22Rv1 (cell line): ENCODE results near the gene TMEM62.

Experiments used
- ZFX ChIP-seq: fragments of 450-650 bp; IDR thresholded peaks from 2 replicates; pipeline ENCODE4 v1.6.1; 2017; ENCODE audit warnings: antibody characterized with exemption, borderline replicate concordance
- TF ChIP-seq, protein P1 (sequence below): fragments of 450-650 bp; IDR thresholded peaks from 2 replicates; pipeline ENCODE4 v1.5.1; 2017; ENCODE audit warnings: mild to moderate bottlenecking

DNA sequence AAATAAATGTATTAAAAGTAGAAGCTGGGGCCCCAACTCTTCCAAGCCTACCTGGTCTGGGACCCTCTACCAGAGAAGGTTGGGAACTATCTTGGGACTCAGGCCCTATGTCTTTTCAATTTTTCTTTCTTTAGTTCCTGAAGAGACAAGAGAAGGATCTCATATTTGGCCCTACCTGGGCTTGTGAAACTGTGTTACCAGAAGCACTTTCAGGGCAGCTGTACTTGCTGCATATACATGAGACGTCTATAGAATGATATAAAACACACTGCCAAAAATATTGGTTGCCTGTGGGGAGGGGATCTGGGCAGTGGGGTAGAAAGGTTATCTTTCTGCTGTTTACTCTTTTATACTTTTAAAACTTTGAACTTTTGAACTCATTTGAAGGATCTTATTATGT, 88.0 kb downstream of the TMEM62 start:
- TF ChIP-seq, protein P1, sequence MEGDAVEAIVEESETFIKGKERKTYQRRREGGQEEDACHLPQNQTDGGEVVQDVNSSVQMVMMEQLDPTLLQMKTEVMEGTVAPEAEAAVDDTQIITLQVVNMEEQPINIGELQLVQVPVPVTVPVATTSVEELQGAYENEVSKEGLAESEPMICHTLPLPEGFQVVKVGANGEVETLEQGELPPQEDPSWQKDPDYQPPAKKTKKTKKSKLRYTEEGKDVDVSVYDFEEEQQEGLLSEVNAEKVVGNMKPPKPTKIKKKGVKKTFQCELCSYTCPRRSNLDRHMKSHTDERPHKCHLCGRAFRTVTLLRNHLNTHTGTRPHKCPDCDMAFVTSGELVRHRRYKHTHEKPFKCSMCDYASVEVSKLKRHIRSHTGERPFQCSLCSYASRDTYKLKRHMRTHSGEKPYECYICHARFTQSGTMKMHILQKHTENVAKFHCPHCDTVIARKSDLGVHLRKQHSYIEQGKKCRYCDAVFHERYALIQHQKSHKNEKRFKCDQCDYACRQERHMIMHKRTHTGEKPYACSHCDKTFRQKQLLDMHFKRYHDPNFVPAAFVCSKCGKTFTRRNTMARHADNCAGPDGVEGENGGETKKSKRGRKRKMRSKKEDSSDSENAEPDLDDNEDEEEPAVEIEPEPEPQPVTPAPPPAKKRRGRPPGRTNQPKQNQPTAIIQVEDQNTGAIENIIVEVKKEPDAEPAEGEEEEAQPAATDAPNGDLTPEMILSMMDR = no peak
- TF ChIP-seq ZFX = no peak
